ENCODE data around the gene DPP6. TPM values are rescaled to one million over a fixed set of nuclear protein-coding genes. Genes with fewer than 3 reads are reported as not detected.

DPP6 gene
- total and polyA plus RNA-seq, 8 donors, result 1.0 to 11.2 (median 2.6) TPM

DNA sequence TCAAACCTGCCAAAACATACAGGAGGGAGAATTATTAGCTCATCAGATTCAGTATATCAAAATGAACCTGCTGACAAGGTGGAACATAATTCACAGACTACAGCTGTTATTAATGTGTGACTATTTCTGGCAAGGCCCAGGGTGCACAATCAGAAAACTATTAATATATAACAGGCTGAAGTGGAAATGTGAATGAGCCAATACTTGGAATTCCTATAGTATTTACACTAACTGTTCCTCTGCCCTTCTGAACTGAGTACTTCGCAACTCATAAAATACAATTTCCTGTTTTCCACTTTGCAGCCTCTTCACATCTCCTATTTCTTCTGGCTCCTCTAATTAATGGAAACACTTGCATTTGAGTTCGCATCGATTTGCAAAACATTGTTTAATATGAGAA lies 330.8 kb downstream of the DPP6 start:
- no peak overlapping the region for H3K4me3 ChIP-seq
- H3K4me1 ChIP-seq, result peaks cover 0 to 4% (median 0%) of the 10 kb centered on the region in 3 donors
- 28% methylated on average over 3 of the region's 3 CpGs for WGBS, 2 donors
- intact Hi-C loops (cut with DNase I), result no loop called here
- DNase-seq (peak in 2 of 6 donors; percentile 11 to 33), ATAC-seq (peak; percentile 92 to 96 (median 94)), FAIRE-seq (no peak)
- TF ChIP-seq, protein P1, sequence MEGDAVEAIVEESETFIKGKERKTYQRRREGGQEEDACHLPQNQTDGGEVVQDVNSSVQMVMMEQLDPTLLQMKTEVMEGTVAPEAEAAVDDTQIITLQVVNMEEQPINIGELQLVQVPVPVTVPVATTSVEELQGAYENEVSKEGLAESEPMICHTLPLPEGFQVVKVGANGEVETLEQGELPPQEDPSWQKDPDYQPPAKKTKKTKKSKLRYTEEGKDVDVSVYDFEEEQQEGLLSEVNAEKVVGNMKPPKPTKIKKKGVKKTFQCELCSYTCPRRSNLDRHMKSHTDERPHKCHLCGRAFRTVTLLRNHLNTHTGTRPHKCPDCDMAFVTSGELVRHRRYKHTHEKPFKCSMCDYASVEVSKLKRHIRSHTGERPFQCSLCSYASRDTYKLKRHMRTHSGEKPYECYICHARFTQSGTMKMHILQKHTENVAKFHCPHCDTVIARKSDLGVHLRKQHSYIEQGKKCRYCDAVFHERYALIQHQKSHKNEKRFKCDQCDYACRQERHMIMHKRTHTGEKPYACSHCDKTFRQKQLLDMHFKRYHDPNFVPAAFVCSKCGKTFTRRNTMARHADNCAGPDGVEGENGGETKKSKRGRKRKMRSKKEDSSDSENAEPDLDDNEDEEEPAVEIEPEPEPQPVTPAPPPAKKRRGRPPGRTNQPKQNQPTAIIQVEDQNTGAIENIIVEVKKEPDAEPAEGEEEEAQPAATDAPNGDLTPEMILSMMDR (IDR thresholded peaks at IDR 0.05), result no peak
- H3K27me3 ChIP-seq, result no peaks in the 10 kb centered on the region
- no peaks in the 10 kb centered on the region for H3K36me3 ChIP-seq
- H3K9me3 ChIP-seq, result no peaks in the 10 kb centered on the region
- H3K27ac ChIP-seq, result peak overlapping the region in 1 of 4 donors; percentile 15

DNA sequence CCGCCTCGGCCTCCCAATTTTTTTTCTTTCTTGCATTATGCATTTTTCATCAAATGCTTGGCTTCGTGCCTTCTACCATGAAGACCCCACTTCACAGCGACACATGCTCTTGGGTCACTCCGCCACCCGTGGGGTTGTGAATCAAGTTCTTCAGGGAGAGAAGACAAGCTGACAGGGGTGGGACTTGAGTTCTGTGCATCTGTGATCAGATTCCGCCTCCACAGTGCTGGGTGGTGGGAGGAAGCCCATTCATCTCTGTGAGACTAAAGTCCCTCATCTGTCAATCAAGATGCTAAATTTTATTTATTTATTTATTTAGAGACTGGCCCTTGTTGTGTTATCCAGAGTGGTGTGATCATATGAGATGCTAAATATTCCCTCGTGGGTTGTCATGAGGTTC lies 333.0 kb downstream of the DPP6 start:
- no peaks in the 10 kb centered on the region for H3K9me3 ChIP-seq
- 87 to 88% methylated on average over 8 of the region's 8 CpGs for WGBS, 2 donors
- DNase-seq, result no peak
- H3K27me3 ChIP-seq, result no peaks in the 10 kb centered on the region
- TF ChIP-seq, protein P1 (IDR thresholded peaks at IDR 0.05), result no peak
- intact Hi-C loops (cut with DNase I), result no loop called here
- no peak for ATAC-seq
- no peak for FAIRE-seq
- no peaks in the 10 kb centered on the region for H3K36me3 ChIP-seq
- no peak overlapping the region for H3K4me3 ChIP-seq
- peaks cover 0 to 4% (median 0%) of the 10 kb centered on the region in 3 donors for H3K4me1 ChIP-seq
- H3K27ac ChIP-seq, result no peak overlapping the region

GRCh38 chr7:154387252-154387651 lies 335.1 kb downstream of the DPP6 start:
- no peak for DNase-seq
- intact Hi-C loops (cut with DNase I), result no loop called here
- H3K4me1 ChIP-seq, result peaks cover 0 to 4% (median 0%) of the 10 kb centered on the region in 3 donors
- H3K36me3 ChIP-seq, result no peaks in the 10 kb centered on the region
- no peak overlapping the region for H3K27ac ChIP-seq
- TF ChIP-seq, protein P1 (IDR thresholded peaks at IDR 0.05), result no peak
- H3K27me3 ChIP-seq, result no peaks in the 10 kb centered on the region
- H3K4me3 ChIP-seq, result no peak overlapping the region
- no peaks in the 10 kb centered on the region for H3K9me3 ChIP-seq
- ATAC-seq, result no peak
- FAIRE-seq, result no peak

- intact Hi-C loops (cut with DNase I), result no loop called here
- Histone ChIP-seq H3K27ac (no peak overlapping the region), H3K4me1 (no peaks in the 10 kb centered on the region), H3K9me3 (no peaks in the 10 kb centered on the region), H3K4me3 (no peak overlapping the region), H3K27me3 (no peaks in the 10 kb centered on the region), H3K36me3 (no peaks in the 10 kb centered on the region)
- no peak for ATAC-seq
- no peak for DNase-seq
- FAIRE-seq, result no peak
- TF ChIP-seq, protein P1 (IDR thresholded peaks at IDR 0.05), result no peak
- WGBS, 2 donors, result 62 to 64% methylated on average over 4 of the region's 4 CpGs
Observed at GRCh38 chr7:154388412-154388811, 336.2 kb downstream of the DPP6 start.

GRCh38 chr7:154388999-154389398 lies 336.8 kb downstream of the DPP6 start:
- DNase-seq (no peak), FAIRE-seq (no peak), ATAC-seq (no peak)
- TF ChIP-seq, protein P1 (IDR thresholded peaks at IDR 0.05), result no peak
- no peaks in the 10 kb centered on the region for H3K36me3 ChIP-seq
- no peaks in the 10 kb centered on the region for H3K27me3 ChIP-seq
- H3K4me1 ChIP-seq, result no peaks in the 10 kb centered on the region
- no peaks in the 10 kb centered on the region for H3K9me3 ChIP-seq
- H3K4me3 ChIP-seq, result no peak overlapping the region
- intact Hi-C loops (cut with DNase I), result no loop called here
- no peak overlapping the region for H3K27ac ChIP-seq
- 11 to 12% methylated on average over 10 of the region's 10 CpGs for WGBS, 2 donors
